HG03135 (cell line): ENCODE results near the gene UTF1.
A peak's percentile ranks its signal among the peaks of the same experiment; 100 is the strongest.
"Not testable (repeated sequence)": the region's sequence is repeated elsewhere in the genome, so short reads cannot be mapped to it uniquely, and the experiment has no call there.

Experiments
- ATAC-seq: cut with Tn5 transposase; IDR thresholded peaks from one replicate; pipeline ENCODE4 v1.9.1; 2021; ENCODE audit warnings: mild to moderate bottlenecking, moderate library complexity; ENCODE audit not compliant: unreplicated experiment

Gene UTF1

DNA sequence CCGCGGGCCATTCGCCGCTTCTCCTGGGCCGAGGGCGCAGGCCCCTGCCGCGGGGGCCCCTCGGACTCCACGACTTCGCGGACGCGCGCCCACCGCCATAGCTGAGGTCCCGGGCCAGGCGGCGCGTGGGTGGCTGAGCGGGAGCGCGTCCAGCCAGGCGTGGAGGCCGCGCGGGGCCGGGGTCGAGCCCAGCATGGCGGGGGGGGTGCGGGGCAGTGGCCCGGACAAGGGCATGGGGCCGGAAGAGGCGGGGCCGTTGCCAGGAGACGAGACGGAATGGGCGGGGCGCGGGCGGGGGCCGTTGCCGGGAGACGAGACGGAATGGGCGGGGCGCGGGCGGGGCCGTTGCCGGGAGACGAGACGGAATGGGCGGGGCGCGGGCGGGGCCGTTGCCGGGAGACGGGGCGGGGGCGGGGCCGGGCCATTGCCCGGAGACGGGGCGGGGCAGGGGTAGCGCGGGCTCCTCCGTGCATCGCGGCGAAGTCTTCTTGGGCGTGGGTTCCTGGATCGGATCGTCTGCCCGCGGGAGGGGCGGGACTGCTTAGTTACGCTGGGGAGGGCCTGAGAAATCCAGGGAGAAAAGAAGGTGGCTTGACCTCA, 31.8 kb downstream of the UTF1 start:
- ATAC-seq, result peak; percentile 54

DNA sequence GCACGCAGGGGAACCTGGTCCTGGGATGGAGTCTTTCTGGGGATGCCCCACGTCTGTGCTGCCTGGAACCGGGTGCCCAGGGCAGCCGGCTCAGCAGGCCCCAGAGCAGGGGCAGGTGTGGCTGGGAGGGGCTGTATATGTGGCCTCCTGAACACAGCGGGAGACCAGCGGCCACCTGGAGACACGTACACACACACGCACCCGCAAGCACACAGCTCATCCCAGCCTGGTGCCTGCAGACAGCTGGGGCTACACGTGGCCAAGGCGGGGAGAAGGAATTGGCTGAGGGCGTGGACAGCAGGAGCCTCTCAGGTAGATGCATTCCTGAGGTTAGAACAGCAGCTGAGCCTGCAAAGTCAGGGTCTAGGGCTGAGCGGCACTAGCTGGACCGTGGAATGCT, 32.7 kb downstream of the UTF1 start:
- ATAC-seq, result no peak

DNA sequence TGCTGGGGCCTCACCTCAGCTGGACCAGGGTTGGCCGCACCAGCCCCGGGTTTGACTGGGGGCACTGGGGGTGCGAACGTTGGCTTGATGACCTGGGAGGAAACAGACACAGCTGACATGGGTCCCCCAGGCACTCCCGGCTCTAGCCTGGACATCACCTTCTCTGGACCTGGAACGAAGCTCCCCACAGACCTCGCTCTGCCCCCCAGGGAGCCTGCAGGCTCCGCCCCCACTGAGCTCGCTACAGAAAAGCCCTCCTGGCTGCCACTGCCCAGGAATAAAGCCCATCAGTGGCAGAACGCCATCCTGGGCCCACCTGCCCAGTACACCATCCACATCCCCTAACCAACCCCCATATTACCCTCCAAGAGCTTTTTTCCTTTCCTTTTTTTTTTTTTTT, 33.7 kb downstream of the UTF1 start:
- no peak for ATAC-seq

DNA sequence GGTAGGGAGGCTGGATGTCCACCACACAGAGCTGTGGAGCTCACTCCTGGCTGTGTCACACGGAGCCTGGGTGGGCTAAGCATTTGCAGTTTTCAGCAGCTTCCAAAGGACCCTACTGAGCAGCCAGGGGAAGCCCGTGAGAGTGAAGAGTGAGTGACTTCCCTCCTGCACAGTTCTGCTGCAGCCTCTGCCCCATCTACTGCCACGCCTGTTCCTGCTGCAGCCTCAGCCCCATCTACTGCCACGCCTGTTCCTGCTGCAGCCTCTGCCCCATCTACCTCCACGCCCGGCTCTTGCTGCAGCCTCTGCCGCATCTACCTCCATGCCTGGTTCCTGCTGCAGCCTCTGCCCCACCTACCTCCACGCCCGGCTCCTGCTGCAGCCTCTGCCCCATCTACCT, 34.4 kb downstream of the UTF1 start:
- ATAC-seq, result no peak

DNA sequence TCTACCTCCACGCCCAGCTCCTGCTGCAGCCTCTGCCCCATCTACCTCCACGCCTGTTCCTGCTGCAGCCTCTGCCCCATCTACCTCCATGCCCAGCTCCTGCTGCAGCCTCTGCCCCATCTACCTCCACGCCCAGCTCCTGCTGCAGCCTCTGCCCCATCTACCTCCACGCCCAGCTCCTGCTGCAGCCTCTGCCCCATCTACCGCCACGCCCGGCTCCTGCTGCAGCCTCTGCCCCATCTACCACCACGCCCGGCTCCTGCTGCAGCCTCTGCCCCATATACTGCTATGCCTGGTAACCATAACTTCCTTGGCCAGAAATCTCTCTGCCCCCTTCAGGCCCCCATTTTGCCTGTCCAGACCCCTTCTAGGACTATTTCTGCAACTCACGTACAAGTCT, 35.0 kb downstream of the UTF1 start:
- ATAC-seq, result not testable (repeated sequence)

DNA sequence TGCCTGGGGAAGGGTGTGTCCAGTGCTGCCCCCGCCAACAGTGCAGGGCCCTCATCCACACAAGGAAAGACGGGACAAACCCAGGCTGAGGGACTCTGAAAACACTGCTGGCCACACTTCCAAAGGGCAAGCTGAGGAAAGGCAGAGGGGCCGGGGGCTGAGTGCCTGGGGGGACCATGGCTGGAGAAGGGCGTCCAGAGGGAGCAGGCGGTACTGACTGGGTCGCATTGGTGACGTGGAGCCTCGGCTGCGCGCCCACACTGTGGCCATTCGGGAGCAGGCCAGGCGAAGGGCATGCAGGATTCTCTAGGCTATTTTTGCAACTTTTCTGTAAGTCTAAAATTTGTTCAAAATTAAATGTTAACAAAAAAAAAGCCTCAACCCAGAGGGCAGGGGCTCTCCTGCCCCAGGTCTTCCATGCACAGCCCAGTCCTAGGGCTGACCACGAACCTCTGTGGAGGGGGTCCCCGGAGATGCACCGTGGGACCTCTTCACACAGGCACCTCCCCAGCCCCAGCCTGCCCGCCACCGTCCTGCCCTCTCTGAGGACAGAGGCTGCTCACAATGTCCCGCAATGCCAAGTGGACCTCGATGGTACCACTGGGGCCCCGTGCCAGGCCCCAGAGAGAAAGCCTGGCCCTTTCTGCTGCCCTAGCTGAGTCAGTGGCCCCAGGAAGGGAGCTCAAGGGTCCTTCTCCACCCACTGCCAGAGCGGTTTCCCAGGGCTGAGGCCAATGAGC, 36.2 kb downstream of the UTF1 start:
- ATAC-seq, result no peak

DNA sequence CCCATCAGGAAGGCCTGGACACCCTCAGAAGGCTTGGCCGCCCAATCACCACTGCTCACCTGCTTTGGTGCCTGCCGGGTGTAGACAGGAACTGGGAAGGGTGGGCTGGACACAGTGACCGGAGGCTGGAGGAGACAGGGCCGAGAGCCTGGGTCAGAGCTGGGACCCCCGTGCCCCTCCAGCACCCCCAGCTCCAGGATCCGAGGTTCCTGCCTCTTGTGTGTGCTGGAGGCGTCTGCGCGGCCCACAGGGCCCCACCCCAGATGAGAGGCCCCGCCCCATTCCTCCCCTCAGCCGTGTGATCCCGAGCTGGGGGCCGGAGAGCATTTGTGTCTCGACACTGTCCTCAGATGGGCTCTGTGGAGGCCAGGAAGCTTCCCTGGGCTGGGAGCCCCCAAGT, 37.3 kb downstream of the UTF1 start:
- ATAC-seq, result no peak

DNA sequence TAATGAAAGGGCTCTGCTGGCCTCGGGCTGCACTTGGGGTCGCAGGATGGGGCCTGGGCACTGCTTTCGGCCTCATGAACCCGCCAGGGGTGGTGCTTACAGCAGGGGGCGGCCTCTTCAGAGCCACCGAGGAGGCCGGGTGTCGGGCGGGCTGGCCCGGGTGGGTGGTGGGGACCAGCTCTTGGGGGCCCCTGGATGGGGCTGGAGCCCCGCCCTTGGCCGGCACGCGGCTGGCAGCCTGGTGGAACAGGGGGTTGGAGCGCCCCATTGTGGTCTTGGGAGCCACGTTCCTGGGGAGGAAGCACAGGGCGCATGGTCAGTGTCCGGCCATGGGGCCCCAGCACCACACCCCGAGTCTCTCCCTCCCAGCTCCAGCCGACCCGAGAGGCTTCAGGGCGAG, 37.8 kb downstream of the UTF1 start:
- no peak for ATAC-seq

DNA sequence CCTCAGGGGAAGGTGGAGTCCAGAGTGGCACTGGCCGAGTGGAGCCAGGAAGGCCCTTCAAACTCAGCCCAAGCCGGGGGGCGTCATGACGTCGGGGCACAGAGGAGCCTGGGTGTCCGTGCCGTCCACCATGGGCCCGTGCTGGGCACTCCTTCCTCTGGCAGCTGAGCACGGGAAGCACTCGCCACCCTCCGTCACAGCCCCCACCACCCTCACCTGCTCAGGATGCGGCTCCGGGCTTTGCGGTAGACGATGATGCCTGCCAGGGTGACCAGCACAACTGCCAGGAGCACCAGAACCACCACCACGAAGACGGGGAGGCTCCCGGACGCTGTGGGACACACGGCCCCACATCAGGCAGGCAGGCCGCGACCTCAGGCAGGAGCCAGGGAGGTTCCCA, 38.5 kb downstream of the UTF1 start:
- ATAC-seq, result no peak

DNA sequence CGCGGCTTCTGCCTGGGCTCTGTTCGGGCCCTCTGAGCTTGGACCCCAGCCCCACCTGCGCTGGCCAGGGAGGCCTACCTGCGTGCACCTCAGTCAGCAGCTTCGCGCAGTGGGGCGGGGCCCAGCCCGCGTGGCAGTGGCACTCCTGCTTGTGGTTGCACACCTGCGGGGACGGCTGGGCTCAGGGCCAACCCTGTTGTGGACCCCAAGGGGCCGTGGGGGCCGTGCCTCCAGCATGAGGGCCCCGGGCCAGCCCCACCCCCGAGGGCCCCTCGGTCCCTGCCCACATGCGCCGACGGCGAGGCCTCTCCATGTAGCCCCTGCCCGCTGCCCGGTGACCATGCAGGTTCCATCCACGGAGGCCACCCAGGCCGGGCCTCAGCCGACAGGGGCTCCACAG, 39.4 kb downstream of the UTF1 start:
- ATAC-seq, result no peak

DNA sequence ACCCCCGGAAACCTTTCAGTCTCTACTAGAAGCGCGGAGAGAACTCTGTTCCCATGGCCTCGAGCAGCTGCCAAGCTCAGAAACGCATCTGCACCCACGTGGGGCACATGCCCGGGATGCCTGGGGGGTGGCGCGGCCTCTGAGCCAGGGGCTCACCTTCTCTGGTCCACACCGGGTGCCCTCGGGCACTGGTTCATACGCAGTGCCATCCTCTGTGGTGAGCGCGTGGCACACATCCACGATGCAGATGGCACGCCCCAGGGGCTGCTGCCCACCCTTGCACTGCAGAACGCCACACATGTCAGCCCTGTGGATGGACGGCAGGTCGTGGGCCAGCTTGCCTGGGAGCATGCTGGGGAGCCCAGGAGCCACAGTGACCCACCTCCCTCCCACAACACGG, 40.2 kb downstream of the UTF1 start:
- ATAC-seq, result no peak

DNA sequence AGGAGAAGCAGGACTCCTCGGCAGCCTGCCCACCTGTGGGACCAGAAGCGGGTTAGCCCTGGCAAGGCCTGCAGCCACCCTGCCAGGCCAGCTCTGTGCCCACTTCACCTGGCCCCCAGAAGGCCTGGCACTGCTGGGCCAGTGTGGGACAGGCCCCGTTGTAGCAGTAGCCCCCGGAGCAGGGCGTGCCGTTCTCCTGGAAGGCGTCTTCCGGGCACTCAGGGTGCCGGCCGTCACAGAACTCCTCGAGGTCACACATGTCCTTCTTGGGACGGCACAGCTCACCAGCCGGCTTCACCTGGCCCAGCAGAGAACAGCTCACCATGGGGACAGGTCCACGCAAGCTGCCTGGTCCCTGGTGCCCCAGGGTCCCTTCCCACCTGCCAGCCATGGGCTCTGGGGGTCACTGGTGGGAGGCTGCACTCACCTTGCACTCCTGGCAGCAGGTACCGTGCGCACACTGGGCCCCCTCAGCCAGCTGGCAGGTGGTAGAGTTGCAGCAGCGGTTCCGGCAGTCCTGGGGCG, 40.8 kb downstream of the UTF1 start:
- ATAC-seq, result no peak

DNA sequence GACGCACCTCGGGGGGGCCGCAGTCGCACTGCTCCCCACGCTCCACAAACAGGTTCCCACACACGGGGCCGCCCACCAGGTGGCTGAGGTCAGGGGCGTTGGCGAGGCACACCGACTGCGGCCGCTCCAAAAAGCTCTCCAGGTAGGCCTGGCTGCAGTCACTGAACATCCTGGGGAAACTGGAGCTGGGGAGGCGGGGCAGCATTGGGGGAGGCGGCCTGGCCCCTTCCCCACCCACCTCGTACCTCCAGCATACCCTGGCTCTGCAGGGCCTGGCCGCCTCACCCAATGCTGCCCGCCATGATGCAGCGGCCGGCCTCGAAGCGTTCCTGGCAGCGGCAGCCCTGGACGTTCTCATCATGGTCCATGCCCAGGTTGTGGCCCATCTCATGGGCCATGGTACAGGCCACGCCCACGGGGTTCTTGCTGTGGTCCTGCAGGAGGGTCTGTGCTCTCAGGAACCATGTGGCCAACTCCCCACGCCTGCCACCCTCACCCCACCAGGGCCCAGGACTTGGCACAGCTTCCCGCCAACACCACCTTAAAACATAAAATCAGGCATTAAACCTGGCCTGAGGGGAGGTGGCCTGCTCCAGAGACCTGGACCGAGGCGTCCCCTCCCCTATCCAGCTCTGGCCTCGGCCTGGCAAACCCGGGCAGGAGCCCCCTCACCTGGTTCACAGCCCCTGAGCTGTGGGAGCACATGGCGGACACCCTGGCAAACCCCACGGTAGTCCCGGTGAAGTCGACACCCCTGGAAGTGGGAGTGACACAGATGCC, 41.7 kb downstream of the UTF1 start:
- no peak for ATAC-seq

DNA sequence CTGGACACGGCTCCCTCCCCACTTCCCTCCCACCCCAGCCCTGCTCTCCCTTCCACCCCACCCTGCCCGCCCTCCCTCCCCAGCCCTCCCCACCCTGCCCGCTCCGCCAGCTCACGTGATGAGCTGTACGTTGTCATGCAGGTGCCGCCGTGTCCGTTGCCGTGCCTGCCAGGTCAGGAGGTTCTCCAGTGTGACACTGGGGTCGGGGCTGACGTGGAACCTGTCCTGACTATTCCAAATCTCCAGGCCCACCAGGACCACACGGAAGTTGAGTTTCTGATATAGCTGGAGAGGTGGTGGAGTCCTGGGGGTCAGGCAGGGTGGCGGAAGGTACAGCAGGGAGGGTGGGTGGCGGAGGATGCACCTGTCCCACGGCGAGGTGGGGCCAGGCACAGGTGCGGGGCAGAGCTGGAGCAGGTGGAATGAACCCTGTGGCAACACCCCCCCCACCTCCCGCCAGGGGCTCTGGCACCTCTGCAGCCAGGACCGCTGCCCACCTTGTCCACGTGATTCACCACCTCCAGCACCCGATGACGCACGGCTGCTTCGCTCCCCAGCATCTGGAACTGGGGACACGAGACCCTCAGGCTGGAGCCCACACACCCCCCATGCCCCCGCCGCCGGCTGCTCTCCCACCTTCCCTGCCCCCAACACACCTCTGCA, 42.4 kb downstream of the UTF1 start:
- no peak for ATAC-seq

DNA sequence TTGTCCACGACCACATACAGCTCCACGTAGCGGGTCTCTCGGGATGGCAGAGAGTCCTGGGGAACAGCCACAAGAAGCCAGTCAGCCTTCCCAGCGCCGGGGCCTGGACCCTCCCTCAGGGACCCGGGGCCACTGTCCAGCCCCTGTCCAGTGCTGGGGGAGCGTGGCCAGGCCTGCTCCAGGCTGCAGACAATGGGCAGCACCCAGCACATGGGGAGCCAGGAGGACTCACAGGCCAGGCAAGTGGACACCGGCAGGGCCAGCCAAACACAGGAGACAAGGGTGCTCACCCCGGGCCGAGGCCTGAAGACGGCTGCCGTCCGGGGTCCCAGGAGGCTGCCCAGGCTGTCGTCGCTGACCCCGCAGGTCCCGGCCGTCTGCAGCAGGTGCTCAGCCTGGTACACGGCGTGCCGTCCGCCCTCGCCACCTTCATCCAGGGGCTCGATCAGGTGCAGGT, 43.0 kb downstream of the UTF1 start:
- ATAC-seq, result no peak

DNA sequence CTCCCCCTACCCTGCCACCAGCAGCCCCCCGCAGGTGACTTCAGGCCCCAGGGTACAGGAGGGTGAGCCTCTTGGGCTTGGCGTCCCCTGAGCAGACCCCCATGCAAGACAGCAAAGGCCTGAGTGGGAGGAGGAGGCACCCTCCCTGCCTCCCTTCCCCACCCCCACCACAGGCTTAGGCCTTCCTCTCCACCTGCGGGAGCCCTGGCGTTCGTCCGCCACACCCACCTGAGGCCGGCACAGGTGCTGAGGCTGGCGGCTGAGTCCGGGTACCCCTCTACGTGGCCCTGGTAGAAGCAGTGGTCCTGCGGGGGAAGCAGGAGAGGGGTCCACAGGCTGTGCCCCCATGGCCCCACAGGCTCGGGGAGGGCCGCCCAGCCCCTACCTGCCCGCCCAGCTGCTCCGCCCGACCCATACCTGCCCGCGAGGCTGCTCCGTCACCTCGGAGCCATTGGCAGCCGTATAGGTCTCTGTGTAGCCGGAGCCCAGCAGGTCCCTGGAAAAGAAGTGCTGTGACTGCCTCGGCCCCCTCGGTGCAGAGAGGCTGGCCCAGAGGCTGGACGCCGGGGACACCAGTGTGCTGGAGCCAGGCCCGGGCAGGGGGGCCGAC, 43.6 kb downstream of the UTF1 start:
- no peak for ATAC-seq

DNA sequence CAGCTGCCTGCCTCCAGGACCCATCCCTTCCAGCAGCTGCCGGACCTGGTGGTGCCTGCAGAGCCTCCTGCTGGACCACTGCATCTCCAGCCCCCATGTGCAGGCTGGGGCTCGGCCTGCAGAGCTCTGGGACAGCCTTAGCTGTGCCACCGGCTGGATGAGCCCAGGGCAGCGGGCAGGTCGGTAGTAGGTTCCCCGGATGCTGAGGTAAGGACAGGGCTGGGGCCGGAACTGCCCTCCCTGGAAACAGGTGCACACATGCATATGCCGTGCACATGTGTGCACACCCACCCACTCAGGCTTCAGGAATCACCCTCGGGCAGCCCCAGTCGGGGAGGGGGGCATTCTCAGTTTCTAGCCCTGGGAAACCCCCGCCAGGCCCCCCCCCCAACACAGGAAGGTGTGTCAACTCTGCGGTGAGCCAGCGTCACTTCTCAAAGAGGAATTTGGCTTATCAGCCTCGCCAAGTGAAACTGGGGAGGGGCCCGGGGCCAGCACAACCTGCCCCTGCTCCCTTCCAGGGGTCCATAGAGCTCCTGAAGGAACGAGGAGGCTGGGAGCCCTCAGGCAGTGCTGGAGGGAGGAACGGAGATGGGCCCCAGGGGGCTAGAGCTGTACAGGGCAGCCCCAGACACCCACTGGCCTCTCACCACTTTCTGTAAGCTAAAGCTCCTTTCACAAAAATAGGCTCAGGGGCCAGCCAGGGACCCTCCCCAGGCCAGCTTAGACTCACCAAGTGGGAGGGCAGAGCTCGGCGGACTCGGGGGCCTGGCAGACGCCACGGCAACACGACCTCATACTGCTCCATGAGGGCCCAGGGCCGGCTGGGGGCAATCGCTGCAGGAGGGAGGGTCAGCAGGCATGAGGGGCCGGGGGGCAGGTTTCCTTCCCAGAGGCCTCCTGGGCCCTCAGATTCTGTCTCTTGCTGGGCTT, 45.0 kb downstream of the UTF1 start:
- ATAC-seq, result peak; percentile 48

DNA sequence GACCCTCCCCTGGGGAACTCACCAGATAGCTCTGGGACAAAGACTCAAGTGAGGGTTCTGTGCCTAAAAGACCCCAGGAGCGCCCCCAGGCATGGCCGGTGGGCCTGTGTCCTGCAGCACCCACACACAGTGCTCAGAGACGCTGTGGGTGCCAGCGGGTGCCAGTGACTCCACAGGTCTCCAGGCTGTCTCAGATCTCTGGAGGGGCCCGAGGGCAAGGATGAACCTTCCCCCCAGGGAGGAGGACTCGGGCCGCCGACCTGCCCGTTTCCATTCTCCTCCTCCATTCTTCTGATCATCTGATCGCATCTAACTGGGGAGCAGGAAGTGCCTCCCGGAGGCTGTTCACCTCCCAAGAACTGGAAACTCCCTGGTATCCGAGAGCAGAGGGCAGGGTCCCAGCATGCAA, 45.7 kb downstream of the UTF1 start:
- ATAC-seq, result peak; percentile 37

DNA sequence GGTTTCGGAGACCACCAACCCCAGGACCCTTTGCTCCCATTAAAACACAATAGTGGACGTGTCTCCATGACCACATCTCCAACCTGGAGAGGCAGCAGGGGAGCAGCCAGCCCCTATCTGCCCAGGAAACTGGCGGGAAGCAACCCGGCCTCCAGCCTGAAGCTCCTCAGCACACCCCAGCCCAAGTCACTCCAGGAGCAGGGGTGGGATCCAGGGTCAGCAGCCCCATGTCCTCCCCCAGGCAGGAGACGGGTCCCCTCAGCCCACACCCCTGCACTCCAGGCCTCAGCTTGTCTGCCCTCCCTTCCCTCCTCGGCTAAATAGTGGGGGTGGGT, 46.0 kb downstream of the UTF1 start:
- ATAC-seq, result peak; percentile 0
